ENCODE results near the gene OPCML.

The OPCML gene

GRCh38 chr11:132925825-132926469, 606.4 kb downstream of the OPCML start:
- Histone ChIP-seq H2AFZ (ENCODE audit: low read length) (no peak overlapping the region), H3K4me1 (ENCODE audit: low read length) (no peaks in the 10 kb centered on the region), H3F3A (ENCODE audit: insufficient read depth, low read length) (no peaks in the 10 kb centered on the region), H3K36me3 (replicated peaks; ENCODE audit: insufficient read depth, low read length) (no peaks in the 10 kb centered on the region), H3K79me2 (ENCODE audit: low read length) (no peaks in the 10 kb centered on the region), H3K9me2 (replicated peaks; ENCODE audit: insufficient read depth, low read length) (no peaks in the 10 kb centered on the region), H3K9ac (ENCODE audit: low read length) (no peak overlapping the region), H4K20me1 (ENCODE audit: insufficient read depth, low read length) (no peaks in the 10 kb centered on the region), H3K27me3 (replicated peaks; ENCODE audit: insufficient read depth, low read length) (no peaks in the 10 kb centered on the region), H3K4me2 (ENCODE audit: low read depth, low read length) (no peak overlapping the region), H3K27ac (ENCODE audit: low read length) (no peak overlapping the region), H3K9me3 (replicated peaks; ENCODE audit: insufficient read depth, low read length) (no peaks in the 10 kb centered on the region), H3K4me3 (ENCODE audit: low read length) (no peak overlapping the region)
- DNase-seq: no peak
- TF ChIP-seq EZH2phosphoT487 (IDR thresholded peaks at IDR 0.05; ENCODE audit: low read length) (no peak), CTCF (IDR thresholded peaks at IDR 0.05; ENCODE audit: low read length) (no peak), EZH2 (optimal IDR thresholded peaks at IDR 0.05; ENCODE audit: low read depth, low read length) (no peak)

GRCh38 chr11:132921597-132921996, 610.7 kb downstream of the OPCML start:
- no peak for TF ChIP-seq CTCF (IDR thresholded peaks at IDR 0.05; ENCODE audit: low read length)
- Histone ChIP-seq H3K79me2 (ENCODE audit: low read length) (no peaks in the 10 kb centered on the region), H3K9me2 (replicated peaks; ENCODE audit: insufficient read depth, low read length) (no peaks in the 10 kb centered on the region), H3K27me3 (replicated peaks; ENCODE audit: insufficient read depth, low read length) (no peaks in the 10 kb centered on the region), H4K20me1 (ENCODE audit: insufficient read depth, low read length) (no peaks in the 10 kb centered on the region), H3K9ac (ENCODE audit: low read length) (no peak overlapping the region), H3K36me3 (replicated peaks; ENCODE audit: insufficient read depth, low read length) (no peaks in the 10 kb centered on the region), H3K4me2 (ENCODE audit: low read depth, low read length) (no peak overlapping the region), H3K9me3 (replicated peaks; ENCODE audit: insufficient read depth, low read length) (no peaks in the 10 kb centered on the region), H3K4me1 (ENCODE audit: low read length) (no peaks in the 10 kb centered on the region), H3F3A (ENCODE audit: insufficient read depth, low read length) (no peaks in the 10 kb centered on the region), H3K27ac (ENCODE audit: low read length) (no peak overlapping the region), H2AFZ (ENCODE audit: low read length) (no peak overlapping the region), H3K4me3 (ENCODE audit: low read length) (no peak overlapping the region)
- no peak for DNase-seq

- no peak for DNase-seq
- Histone ChIP-seq H3K9ac (ENCODE audit: low read length) (no peak overlapping the region), H3K9me2 (replicated peaks; ENCODE audit: insufficient read depth, low read length) (no peaks in the 10 kb centered on the region), H3K36me3 (replicated peaks; ENCODE audit: insufficient read depth, low read length) (no peaks in the 10 kb centered on the region), H3K27me3 (replicated peaks; ENCODE audit: insufficient read depth, low read length) (no peaks in the 10 kb centered on the region), H3F3A (ENCODE audit: insufficient read depth, low read length) (no peaks in the 10 kb centered on the region), H3K4me1 (ENCODE audit: low read length) (no peaks in the 10 kb centered on the region), H4K20me1 (ENCODE audit: insufficient read depth, low read length) (no peaks in the 10 kb centered on the region), H3K4me2 (ENCODE audit: low read depth, low read length) (no peak overlapping the region), H2AFZ (ENCODE audit: low read length) (no peak overlapping the region), H3K9me3 (replicated peaks; ENCODE audit: insufficient read depth, low read length) (no peaks in the 10 kb centered on the region), H3K79me2 (ENCODE audit: low read length) (no peaks in the 10 kb centered on the region), H3K4me3 (ENCODE audit: low read length) (no peak overlapping the region), H3K27ac (ENCODE audit: low read length) (no peak overlapping the region)
- TF ChIP-seq CTCF (IDR thresholded peaks at IDR 0.05; ENCODE audit: low read length) (no peak), EZH2phosphoT487 (IDR thresholded peaks at IDR 0.05; ENCODE audit: low read length) (no peak)
Observed at GRCh38 chr11:132920451-132921096, 611.7 kb downstream of the OPCML start.
